HEK293 (cell line): ENCODE measurements around the gene DRG1.

ENCODE experiments used
- CTCF ChIA-PET: fragments of 350-600 bp; formaldehyde crosslinking; extraction: SDS; loops from one replicate; lab custom pipeline; 2021; ENCODE audit warnings: antibody characterized with exemption; lab: Yijun Ruan, JAX
- POLR2A ChIA-PET: fragments of 300-600 bp; formaldehyde crosslinking; extraction: SDS; loops from one replicate; lab custom pipeline; 2020; ENCODE audit warnings: antibody characterized with exemption, inconsistent platforms; lab: Yijun Ruan, JAX
- H3K27ac ChIP-seq: fragments of 200-500 bp; sonication (Bioruptor generic); 2 replicates; pipeline ENCODE4 v1.5.1; 2014; ENCODE audit warnings: low read depth, low read length, control low read depth, inconsistent platforms; ENCODE audit errors: extremely low read depth
- H3K36me3 ChIP-seq, 2 experiments: fragments of 200-500 bp in 1 of 2; sonication (Bioruptor generic) in 1 of 2; 1 replicate in 1 of 2; 2 replicates in 1 of 2; pipeline ENCODE4 v1.5.1; 2014 to 2017; ENCODE audit warnings: inconsistent platforms in 2 of 2, low read length in 2 of 2; ENCODE audit not compliant: control insufficient read depth in 2 of 2, insufficient read depth in 1 of 2
- H3K4me1 ChIP-seq: fragments of 200-500 bp; sonication (Bioruptor generic); 2 replicates; pipeline ENCODE4 v1.5.1; 2014; ENCODE audit warnings: mild to moderate bottlenecking, low read length, inconsistent platforms; ENCODE audit not compliant: control insufficient read depth, insufficient read depth
- H3K4me3 ChIP-seq: 2 replicates; pipeline ENCODE4 v1.5.1; 2011; ENCODE audit warnings: low read depth, mild to moderate bottlenecking, control low read depth, low read length, moderate library complexity
- H3K9me3 ChIP-seq: fragments of 200-500 bp; sonication (Bioruptor generic); 2 replicates; pipeline ENCODE4 v1.5.1; 2014; ENCODE audit warnings: low read depth, low read length, inconsistent platforms; ENCODE audit not compliant: control insufficient read depth, insufficient read depth
- KLF7 ChIP-seq: fragments of 450-650 bp; formaldehyde crosslinking; IDR thresholded peaks from 2 replicates; pipeline ENCODE4 v1.5.1; 2016; ENCODE audit warnings: missing biosample characterization, missing genetic modification characterization, borderline replicate concordance
- ZEB2 ChIP-seq: fragments of 450-650 bp; formaldehyde crosslinking; IDR thresholded peaks from 2 replicates; pipeline ENCODE4 v1.5.1; 2016; ENCODE audit warnings: missing biosample characterization, missing genetic modification characterization
- ZFP37 ChIP-seq: fragments of 450-650 bp; formaldehyde crosslinking; IDR thresholded peaks from 2 replicates; pipeline ENCODE4 v1.5.1; 2016; ENCODE audit warnings: missing biosample characterization, missing genetic modification characterization
- ZIC2 ChIP-seq: fragments of 450-650 bp; formaldehyde crosslinking; IDR thresholded peaks from 2 replicates; pipeline ENCODE4 v1.5.1; 2016; ENCODE audit warnings: missing biosample characterization, missing genetic modification characterization
- ZNF112 ChIP-seq: fragments of 450-650 bp; formaldehyde crosslinking; IDR thresholded peaks from 2 replicates; pipeline ENCODE4 v1.5.0; 2017; ENCODE audit warnings: missing biosample characterization, missing genetic modification characterization
- ZNF292 ChIP-seq: fragments of 450-650 bp; formaldehyde crosslinking; IDR thresholded peaks from 2 replicates; pipeline ENCODE4 v1.5.1; 2016; ENCODE audit warnings: low read depth, missing biosample characterization, missing genetic modification characterization, borderline replicate concordance
- ZNF354C ChIP-seq: fragments of 450-650 bp; formaldehyde crosslinking; IDR thresholded peaks from 2 replicates; pipeline ENCODE4 v1.5.1; 2016; ENCODE audit warnings: missing biosample characterization, missing genetic modification characterization, low read depth, borderline replicate concordance
- ZNF473 ChIP-seq: fragments of 450-650 bp; formaldehyde crosslinking; IDR thresholded peaks from 2 replicates; pipeline ENCODE4 v1.5.1; 2017; ENCODE audit warnings: missing biosample characterization, missing genetic modification characterization
- ZNF514 ChIP-seq: fragments of 450-650 bp; formaldehyde crosslinking; IDR thresholded peaks from 2 replicates; pipeline ENCODE4 v1.5.1; 2016; ENCODE audit warnings: missing biosample characterization, missing genetic modification characterization
- ZNF521 ChIP-seq: fragments of 450-650 bp; formaldehyde crosslinking; IDR thresholded peaks from 2 replicates; pipeline ENCODE4 v1.5.1; 2017; ENCODE audit warnings: missing biosample characterization, mild to moderate bottlenecking, missing genetic modification characterization
- ZNF529 ChIP-seq: fragments of 450-650 bp; formaldehyde crosslinking; IDR thresholded peaks from 2 replicates; pipeline ENCODE4 v1.5.1; 2017; ENCODE audit warnings: missing genetic modification characterization, missing biosample characterization; ENCODE audit not compliant: insufficient replicate concordance
- ZNF530 ChIP-seq: fragments of 450-650 bp; formaldehyde crosslinking; IDR thresholded peaks from 2 replicates; pipeline ENCODE4 v1.5.1; 2016; ENCODE audit warnings: low read depth, missing biosample characterization, missing genetic modification characterization
- ZNF600 ChIP-seq: fragments of 450-650 bp; formaldehyde crosslinking; IDR thresholded peaks from 2 replicates; pipeline ENCODE4 v1.5.1; 2016; ENCODE audit warnings: missing biosample characterization, missing genetic modification characterization
- ZNF76 ChIP-seq: fragments of 450-650 bp; formaldehyde crosslinking; IDR thresholded peaks from 2 replicates; pipeline ENCODE4; 2016; ENCODE audit warnings: low read depth, missing biosample characterization, missing genetic modification characterization, borderline replicate concordance
- TF ChIP-seq, protein P1 (sequence below): fragments of 450-650 bp; formaldehyde crosslinking; IDR thresholded peaks from 2 replicates; pipeline ENCODE4 v1.5.1; 2016; ENCODE audit warnings: missing biosample characterization, missing genetic modification characterization
- TF ChIP-seq, protein P2 (sequence below): fragments of 450-650 bp; formaldehyde crosslinking; IDR thresholded peaks from 2 replicates; pipeline ENCODE4 v1.5.1; 2016; ENCODE audit warnings: missing biosample characterization, missing genetic modification characterization
- TF ChIP-seq, protein P3 (sequence below): fragments of 450-650 bp; IDR thresholded peaks from 2 replicates; pipeline ENCODE4 v1.5.1; 2018; ENCODE audit warnings: missing biosample characterization, mild to moderate bottlenecking, missing genetic modification characterization
- TF ChIP-seq, protein P4 (sequence below): fragments of 450-650 bp; formaldehyde crosslinking; IDR thresholded peaks from 2 replicates; pipeline ENCODE4 v1.5.0; 2017; ENCODE audit warnings: missing biosample characterization, missing genetic modification characterization, borderline replicate concordance
- TF ChIP-seq, protein P5 (sequence below): fragments of 450-650 bp; formaldehyde crosslinking; IDR thresholded peaks from 2 replicates; pipeline ENCODE4 v1.5.1; 2016; ENCODE audit warnings: missing biosample characterization, missing genetic modification characterization, low read depth
- TF ChIP-seq, protein P6 (sequence below): fragments of 450-650 bp; formaldehyde crosslinking; IDR thresholded peaks from 2 replicates; pipeline ENCODE4 v1.5.1; 2016; ENCODE audit warnings: missing biosample characterization, missing genetic modification characterization

Gene DRG1

DNA sequence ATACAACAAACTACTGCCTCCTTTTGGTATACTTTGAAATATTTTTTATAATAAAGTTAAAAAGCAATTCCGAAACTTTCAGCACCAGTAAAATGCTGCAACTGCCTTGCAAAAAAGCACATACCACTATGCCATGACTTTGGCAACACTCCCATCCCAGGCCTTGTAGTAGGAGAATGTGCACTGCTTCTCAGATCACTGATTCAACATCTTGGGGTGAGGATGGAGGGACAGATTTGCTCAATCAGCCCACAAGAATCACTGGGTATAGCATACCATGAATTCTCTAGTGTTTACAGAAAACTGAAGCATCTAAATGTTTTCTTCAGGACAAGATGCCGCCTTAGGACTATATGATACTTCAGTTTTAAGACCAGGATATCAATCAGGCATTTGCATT lies 75.3 kb downstream of the DRG1 start (continued):
- TF ChIP-seq, protein P1, sequence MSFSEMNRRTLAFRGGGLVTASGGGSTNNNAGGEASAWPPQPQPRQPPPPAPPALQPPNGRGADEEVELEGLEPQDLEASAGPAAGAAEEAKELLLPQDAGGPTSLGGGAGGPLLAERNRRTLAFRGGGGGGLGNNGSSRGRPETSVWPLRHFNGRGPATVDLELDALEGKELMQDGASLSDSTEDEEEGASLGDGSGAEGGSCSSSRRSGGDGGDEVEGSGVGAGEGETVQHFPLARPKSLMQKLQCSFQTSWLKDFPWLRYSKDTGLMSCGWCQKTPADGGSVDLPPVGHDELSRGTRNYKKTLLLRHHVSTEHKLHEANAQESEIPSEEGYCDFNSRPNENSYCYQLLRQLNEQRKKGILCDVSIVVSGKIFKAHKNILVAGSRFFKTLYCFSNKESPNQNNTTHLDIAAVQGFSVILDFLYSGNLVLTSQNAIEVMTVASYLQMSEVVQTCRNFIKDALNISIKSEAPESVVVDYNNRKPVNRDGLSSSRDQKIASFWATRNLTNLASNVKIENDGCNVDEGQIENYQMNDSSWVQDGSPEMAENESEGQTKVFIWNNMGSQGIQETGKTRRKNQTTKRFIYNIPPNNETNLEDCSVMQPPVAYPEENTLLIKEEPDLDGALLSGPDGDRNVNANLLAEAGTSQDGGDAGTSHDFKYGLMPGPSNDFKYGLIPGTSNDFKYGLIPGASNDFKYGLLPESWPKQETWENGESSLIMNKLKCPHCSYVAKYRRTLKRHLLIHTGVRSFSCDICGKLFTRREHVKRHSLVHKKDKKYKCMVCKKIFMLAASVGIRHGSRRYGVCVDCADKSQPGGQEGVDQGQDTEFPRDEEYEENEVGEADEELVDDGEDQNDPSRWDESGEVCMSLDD (tag by site-specific recombination) = no peak
- no peak for TF ChIP-seq ZNF354C (tag by site-specific recombination)
- no peak for TF ChIP-seq ZFP37 (tag by site-specific recombination)
- TF ChIP-seq, protein P2, sequence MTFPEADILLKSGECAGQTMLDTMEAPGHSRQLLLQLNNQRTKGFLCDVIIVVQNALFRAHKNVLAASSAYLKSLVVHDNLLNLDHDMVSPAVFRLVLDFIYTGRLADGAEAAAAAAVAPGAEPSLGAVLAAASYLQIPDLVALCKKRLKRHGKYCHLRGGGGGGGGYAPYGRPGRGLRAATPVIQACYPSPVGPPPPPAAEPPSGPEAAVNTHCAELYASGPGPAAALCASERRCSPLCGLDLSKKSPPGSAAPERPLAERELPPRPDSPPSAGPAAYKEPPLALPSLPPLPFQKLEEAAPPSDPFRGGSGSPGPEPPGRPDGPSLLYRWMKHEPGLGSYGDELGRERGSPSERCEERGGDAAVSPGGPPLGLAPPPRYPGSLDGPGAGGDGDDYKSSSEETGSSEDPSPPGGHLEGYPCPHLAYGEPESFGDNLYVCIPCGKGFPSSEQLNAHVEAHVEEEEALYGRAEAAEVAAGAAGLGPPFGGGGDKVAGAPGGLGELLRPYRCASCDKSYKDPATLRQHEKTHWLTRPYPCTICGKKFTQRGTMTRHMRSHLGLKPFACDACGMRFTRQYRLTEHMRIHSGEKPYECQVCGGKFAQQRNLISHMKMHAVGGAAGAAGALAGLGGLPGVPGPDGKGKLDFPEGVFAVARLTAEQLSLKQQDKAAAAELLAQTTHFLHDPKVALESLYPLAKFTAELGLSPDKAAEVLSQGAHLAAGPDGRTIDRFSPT = no peak
- TF ChIP-seq KLF7 (tag by site-specific recombination) = no peak
- no peak for TF ChIP-seq ZEB2 (tag by site-specific recombination)

DNA sequence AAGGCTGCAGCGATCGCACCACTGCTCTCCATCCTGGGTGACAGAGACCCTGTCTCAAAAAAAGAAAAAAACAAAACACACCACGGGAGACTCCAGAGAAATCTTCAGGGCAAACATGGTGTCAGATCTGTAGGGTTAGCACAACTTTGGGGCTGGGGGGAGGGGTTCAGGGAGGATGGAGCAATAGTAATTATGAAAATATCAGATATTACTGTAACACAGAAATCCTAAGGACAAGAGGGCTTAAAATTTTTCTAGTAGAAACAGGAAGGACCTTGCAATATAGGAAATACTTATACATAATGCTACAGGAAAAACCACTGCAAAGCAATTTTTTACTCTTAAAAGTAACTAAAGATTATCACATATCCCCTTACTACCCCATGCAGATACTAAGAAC lies 76.4 kb downstream of the DRG1 start:
- Histone ChIP-seq H3K36me3 (peaks cover 49 to 77% of the 10 kb centered on the region in 2 experiments), H3K27ac (no peak overlapping the region), H3K9me3 (no peaks in the 10 kb centered on the region), H3K4me3 (no peak overlapping the region), H3K4me1 (no peaks in the 10 kb centered on the region)
- ChIA-PET POLR2A (no interaction called here), CTCF (no interaction called here)
- TF ChIP-seq ZNF529 (tag by site-specific recombination) = no peak
- no peak for TF ChIP-seq ZNF473
- TF ChIP-seq, protein P3, sequence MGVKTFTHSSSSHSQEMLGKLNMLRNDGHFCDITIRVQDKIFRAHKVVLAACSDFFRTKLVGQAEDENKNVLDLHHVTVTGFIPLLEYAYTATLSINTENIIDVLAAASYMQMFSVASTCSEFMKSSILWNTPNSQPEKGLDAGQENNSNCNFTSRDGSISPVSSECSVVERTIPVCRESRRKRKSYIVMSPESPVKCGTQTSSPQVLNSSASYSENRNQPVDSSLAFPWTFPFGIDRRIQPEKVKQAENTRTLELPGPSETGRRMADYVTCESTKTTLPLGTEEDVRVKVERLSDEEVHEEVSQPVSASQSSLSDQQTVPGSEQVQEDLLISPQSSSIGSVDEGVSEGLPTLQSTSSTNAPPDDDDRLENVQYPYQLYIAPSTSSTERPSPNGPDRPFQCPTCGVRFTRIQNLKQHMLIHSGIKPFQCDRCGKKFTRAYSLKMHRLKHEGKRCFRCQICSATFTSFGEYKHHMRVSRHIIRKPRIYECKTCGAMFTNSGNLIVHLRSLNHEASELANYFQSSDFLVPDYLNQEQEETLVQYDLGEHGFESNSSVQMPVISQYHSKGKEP (tag by site-specific recombination) = no peak
- no peak for TF ChIP-seq ZNF292 (tag by site-specific recombination)
- no peak for TF ChIP-seq ZNF76
- TF ChIP-seq ZIC2 (tag by site-specific recombination) = no peak
- no peak for TF ChIP-seq ZNF600 (tag by site-specific recombination)
- no peak for TF ChIP-seq ZNF112 (tag by site-specific recombination)
- no peak for TF ChIP-seq ZNF530 (tag by site-specific recombination)
- no peak for TF ChIP-seq ZNF514
- TF ChIP-seq, protein P4, sequence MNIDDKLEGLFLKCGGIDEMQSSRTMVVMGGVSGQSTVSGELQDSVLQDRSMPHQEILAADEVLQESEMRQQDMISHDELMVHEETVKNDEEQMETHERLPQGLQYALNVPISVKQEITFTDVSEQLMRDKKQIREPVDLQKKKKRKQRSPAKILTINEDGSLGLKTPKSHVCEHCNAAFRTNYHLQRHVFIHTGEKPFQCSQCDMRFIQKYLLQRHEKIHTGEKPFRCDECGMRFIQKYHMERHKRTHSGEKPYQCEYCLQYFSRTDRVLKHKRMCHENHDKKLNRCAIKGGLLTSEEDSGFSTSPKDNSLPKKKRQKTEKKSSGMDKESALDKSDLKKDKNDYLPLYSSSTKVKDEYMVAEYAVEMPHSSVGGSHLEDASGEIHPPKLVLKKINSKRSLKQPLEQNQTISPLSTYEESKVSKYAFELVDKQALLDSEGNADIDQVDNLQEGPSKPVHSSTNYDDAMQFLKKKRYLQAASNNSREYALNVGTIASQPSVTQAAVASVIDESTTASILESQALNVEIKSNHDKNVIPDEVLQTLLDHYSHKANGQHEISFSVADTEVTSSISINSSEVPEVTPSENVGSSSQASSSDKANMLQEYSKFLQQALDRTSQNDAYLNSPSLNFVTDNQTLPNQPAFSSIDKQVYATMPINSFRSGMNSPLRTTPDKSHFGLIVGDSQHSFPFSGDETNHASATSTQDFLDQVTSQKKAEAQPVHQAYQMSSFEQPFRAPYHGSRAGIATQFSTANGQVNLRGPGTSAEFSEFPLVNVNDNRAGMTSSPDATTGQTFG = no peak
- TF ChIP-seq, protein P5, sequence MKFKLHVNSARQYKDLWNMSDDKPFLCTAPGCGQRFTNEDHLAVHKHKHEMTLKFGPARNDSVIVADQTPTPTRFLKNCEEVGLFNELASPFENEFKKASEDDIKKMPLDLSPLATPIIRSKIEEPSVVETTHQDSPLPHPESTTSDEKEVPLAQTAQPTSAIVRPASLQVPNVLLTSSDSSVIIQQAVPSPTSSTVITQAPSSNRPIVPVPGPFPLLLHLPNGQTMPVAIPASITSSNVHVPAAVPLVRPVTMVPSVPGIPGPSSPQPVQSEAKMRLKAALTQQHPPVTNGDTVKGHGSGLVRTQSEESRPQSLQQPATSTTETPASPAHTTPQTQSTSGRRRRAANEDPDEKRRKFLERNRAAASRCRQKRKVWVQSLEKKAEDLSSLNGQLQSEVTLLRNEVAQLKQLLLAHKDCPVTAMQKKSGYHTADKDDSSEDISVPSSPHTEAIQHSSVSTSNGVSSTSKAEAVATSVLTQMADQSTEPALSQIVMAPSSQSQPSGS (tag by site-specific recombination) = no peak
- no peak for TF ChIP-seq ZNF521 (tag by site-specific recombination)
- TF ChIP-seq, protein P6, sequence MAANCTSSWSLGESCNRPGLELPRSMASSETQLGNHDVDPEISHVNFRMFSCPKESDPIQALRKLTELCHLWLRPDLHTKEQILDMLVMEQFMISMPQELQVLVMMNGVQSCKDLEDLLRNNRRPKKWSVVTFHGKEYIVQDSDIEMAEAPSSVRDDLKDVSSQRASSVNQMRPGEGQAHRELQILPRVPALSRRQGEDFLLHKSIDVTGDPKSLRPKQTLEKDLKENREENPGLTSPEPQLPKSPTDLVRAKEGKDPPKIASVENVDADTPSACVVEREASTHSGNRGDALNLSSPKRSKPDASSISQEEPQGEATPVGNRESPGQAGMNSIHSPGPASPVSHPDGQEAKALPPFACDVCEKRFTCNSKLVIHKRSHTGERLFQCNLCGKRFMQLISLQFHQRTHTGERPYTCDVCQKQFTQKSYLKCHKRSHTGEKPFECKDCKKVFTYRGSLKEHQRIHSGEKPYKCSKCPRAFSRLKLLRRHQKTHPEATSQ = no peak
